Testis (tissue), 2 donors: ENCODE results near the gene TCP11L1.

Experiments
- CTCF ChIP-seq, 3 experiments: fragments of 450-650 bp in 2 of 3; fragments of 200-600 bp in 1 of 3; sonication (generic) in 1 of 3; IDR thresholded peaks; one replicate each; pipeline ENCODE4 v1.5.1; 2016 to 2019; ENCODE audit warnings: antibody characterized with exemption in 3 of 3, mild to moderate bottlenecking in 2 of 3, moderate library complexity in 1 of 3
- POLR2A ChIP-seq: fragments of 450-650 bp; IDR thresholded peaks from one replicate; pipeline ENCODE4 v1.6.1; 2017; ENCODE audit warnings: antibody characterized with exemption, mild to moderate bottlenecking, moderate library complexity

- TF ChIP-seq CTCF (IDR thresholded peaks at IDR 0.05), result no peak
- TF ChIP-seq POLR2A, result no peak
Measured at GRCh38 chr11:33001751-33002542, 37.4 kb upstream of the TCP11L1 start.
